RWPE1 (cell line): Measurements from ENCODE around the gene SPATA33.
A peak's percentile ranks its signal among the peaks of the same experiment; 100 is the strongest.
"Not testable (repeated sequence)": the region's sequence is repeated elsewhere in the genome, so short reads cannot be mapped to it uniquely, and the experiment has no call there.

Experiments used
- CTCF ChIA-PET: fragments of 350-600 bp; sonication (Branson Sonifier 250); formaldehyde crosslinking; extraction: SDS; loops from one replicate; lab custom pipeline; 2021; lab: Yijun Ruan, JAX
- POLR2A ChIA-PET: fragments of 400-600 bp; formaldehyde crosslinking; extraction: SDS; loops from one replicate; lab custom pipeline; 2020; ENCODE audit warnings: antibody characterized with exemption; ENCODE audit not compliant: low non-redundant PET; lab: Yijun Ruan, JAX
- DNase-seq: peaks from one replicate; pipeline ENCODE4 v3.0.0; 2012; ENCODE audit warnings: low spot score
- H3K27ac ChIP-seq: fragments of 450-650 bp; 2 replicates; pipeline ENCODE4 v1.5.1; 2017
- CTCF ChIP-seq: fragments of 450-650 bp; conservative IDR thresholded peaks from 2 replicates; pipeline ENCODE4 v1.5.1; 2017; ENCODE audit warnings: low read depth, mild to moderate bottlenecking

Gene SPATA33

GRCh38 chr16:89695875-89696669 lies 38.4 kb downstream of the SPATA33 start:
- POLR2A ChIA-PET, result interaction anchor here (1.4 kb wide), 1 partner anchor 10 kb away, joined by 3 read pairs; the partner anchor contains the start of gene CDK10
- CTCF ChIA-PET, result no interaction called here
- DNase-seq, result no peak
- peak overlapping the region; percentile 56 for H3K27ac ChIP-seq
- no peak for TF ChIP-seq CTCF

- CTCF ChIA-PET, result no interaction called here
- DNase-seq, result no peak
- no peak for TF ChIP-seq CTCF
- POLR2A ChIA-PET, result interaction anchor here (0.6 to 1.4 kb wide), 2 partner anchors 10 to 25 kb away, joined by 3 read pairs; partner anchors contain the start of gene CDK10
- H3K27ac ChIP-seq, result peak overlapping the region; percentile 56
These were observed 39.1 kb downstream of the SPATA33 start for GRCh38 chr16:89696670-89697128.

GRCh38 chr16:89697161-89697615 lies 39.6 kb downstream of the SPATA33 start:
- POLR2A ChIA-PET, result interaction anchor here (0.6 to 1.4 kb wide), 2 partner anchors 11 to 26 kb away, joined by 3 read pairs; partner anchors contain the start of gene CDK10
- CTCF ChIA-PET, result interaction anchor here (0.5 kb wide), 1 partner anchor 133 kb away, joined by 6 read pairs; no protein-coding TSS in a partner anchor
- peak overlapping the region; percentile 56; the same call in 1 of the 2 replicates for H3K27ac ChIP-seq
- TF ChIP-seq CTCF, result no peak
- no peak for DNase-seq

GRCh38 chr16:89697616-89698331 lies 40.1 kb downstream of the SPATA33 start:
- no peak for DNase-seq
- TF ChIP-seq CTCF, result no peak
- CTCF ChIA-PET, result interaction anchor here (0.5 kb wide), 1 partner anchor 134 kb away, joined by 6 read pairs; no protein-coding TSS in a partner anchor
- POLR2A ChIA-PET, result interaction anchor here (0.6 to 1.0 kb wide), 2 partner anchors 9 to 45 kb away, joined by 3 to 4 read pairs; no protein-coding TSS in a partner anchor
- peak overlapping the region; percentile 27 for H3K27ac ChIP-seq

GRCh38 chr16:89698717-89699116 lies 41.1 kb downstream of the SPATA33 start:
- DNase-seq, CTCF ChIA-PET: not testable (repeated sequence)
- POLR2A ChIA-PET, result interaction anchor here (1.0 kb wide), 1 partner anchor 10 kb away, joined by 3 read pairs; no protein-coding TSS in a partner anchor
- peak overlapping the region; percentile 27; the same call in 1 of the 2 replicates for H3K27ac ChIP-seq

- CTCF ChIA-PET, result interaction anchor here (0.6 to 1.3 kb wide), 7 partner anchors 8 to 927 kb away, joined by 3 to 7 read pairs (median 4); partner anchors contain the start of genes CHMP1A, SPATA33 and VPS9D1
- DNase-seq, POLR2A ChIA-PET: not testable (repeated sequence)
- peak overlapping the region; percentile 76 for H3K27ac ChIP-seq
These were observed 42.0 kb downstream of the SPATA33 start for GRCh38 chr16:89699629-89700099.
